Panc1 (cell line): ENCODE measurements around the gene MRRF. TPM values are rescaled to one million over a fixed set of nuclear protein-coding genes. Genes with fewer than 3 reads are reported as not detected.

Experiments used
- ATAC-seq: fragments of 200-7000 bp; cut with Tn5 transposase; 2 replicates; pipeline ENCODE4 v1.9.1; 2020; ENCODE audit warnings: mild to moderate bottlenecking, moderate library complexity
- BruUV-seq: library from RNA; stranded (reverse); fragments of 400-500 nt; replicated peaks from 2 replicates; lab custom pipeline; 2021; lab: Mats Ljungman, UMichigan
- CTCF ChIA-PET: fragments of 300-600 bp; sonication (Branson Sonifier 250); formaldehyde crosslinking; loops from one replicate; lab custom pipeline; 2022; ENCODE audit warnings: antibody characterized with exemption; lab: Charles Lee
- POLR2A ChIA-PET: fragments of 300-600 bp; sonication (Branson Sonifier 250); formaldehyde crosslinking; loops from one replicate; lab custom pipeline; 2022; ENCODE audit warnings: antibody characterized with exemption; lab: Charles Lee
- DNase-seq: peaks from one replicate; pipeline ENCODE4 v3.0.0-alpha.2; 2010; ENCODE audit warnings: low read depth, low spot score
- H3K27ac ChIP-seq: 2 replicates; pipeline ENCODE4 v1.5.1; 2011; ENCODE audit warnings: mild to moderate bottlenecking, low read length, inconsistent platforms
- H3K27me3 ChIP-seq: fragments of 200-500 bp; sonication (Bioruptor generic); 2 replicates; pipeline ENCODE4 v1.6.0; 2014; ENCODE audit warnings: low read length, inconsistent platforms; ENCODE audit not compliant: control insufficient read depth, insufficient read depth
- H3K36me3 ChIP-seq: fragments of 200-500 bp; sonication (Bioruptor generic); 2 replicates; pipeline ENCODE4 v1.5.1; 2014; ENCODE audit warnings: inconsistent platforms, mild to moderate bottlenecking, low read length, moderate library complexity; ENCODE audit not compliant: control insufficient read depth, insufficient read depth
- H3K4me1 ChIP-seq: 2 replicates; pipeline ENCODE4 v1.5.1; 2011; ENCODE audit warnings: inconsistent platforms, mild to moderate bottlenecking, low read length, moderate library complexity; ENCODE audit not compliant: control insufficient read depth, insufficient read depth
- H3K4me3 ChIP-seq, 2 experiments: 2 replicates each; pipeline ENCODE4 v1.5.1; 2011 to 2012; ENCODE audit warnings: low read depth in 2 of 2, low read length in 2 of 2, mild to moderate bottlenecking in 2 of 2, inconsistent platforms in 1 of 2, moderate library complexity in 1 of 2
- H3K9me3 ChIP-seq: fragments of 200-500 bp; sonication (Bioruptor generic); 2 replicates; pipeline ENCODE4 v1.5.1; 2014; ENCODE audit warnings: low read depth, mild to moderate bottlenecking, inconsistent platforms, low read length, moderate library complexity; ENCODE audit not compliant: control insufficient read depth, insufficient read depth
- POLR2AphosphoS5 ChIP-seq: IDR thresholded peaks from 2 replicates; pipeline ENCODE4 v1.6.1; 2012; ENCODE audit warnings: mild to moderate bottlenecking, low read depth, low read length, moderate library complexity
- SIN3A ChIP-seq: IDR thresholded peaks from 2 replicates; pipeline ENCODE4 v1.6.1; 2012; ENCODE audit warnings: low read depth, mild to moderate bottlenecking, low read length, moderate library complexity, borderline replicate concordance; ENCODE audit not compliant: insufficient read depth
- TCF7L2 ChIP-seq: IDR thresholded peaks from 2 replicates; pipeline ENCODE4 v1.6.1; 2011; ENCODE audit warnings: mild to moderate bottlenecking, low read depth, low read length, inconsistent platforms
- in situ Hi-C: cut with HindIII; loops from 2 replicates; pipeline ENCODE4 v1.10.0; 2016; ENCODE audit warnings: low sequenced_read_pairs, low pct_unique_long_range_greater_than_20kb
- intact Hi-C: fragments of 100-400 bp; cut with micrococcal nuclease; formaldehyde crosslinking; loops from one replicate; pipeline ENCODE4 v1.10.0; 2022; ENCODE audit not compliant: unreplicated experiment
- total RNA-seq: library from RNA; stranded (reverse); gene quantifications from one replicate; pipeline ENCODE4 v1.2.1, GENCODE V29; 2021; ENCODE audit not compliant: unreplicated experiment
- TF ChIP-seq, protein P1 (sequence below): fragments of 450-650 bp; IDR thresholded peaks from 2 replicates; pipeline ENCODE4 v1.5.1; 2017; ENCODE audit warnings: mild to moderate bottlenecking
- TF ChIP-seq, protein P2 (sequence below), 2 experiments: IDR thresholded peaks; 2 replicates each; pipeline ENCODE4 v1.6.1; 2011 to 2012; ENCODE audit warnings: low read depth in 2 of 2, control low read depth in 1 of 2, low read length in 1 of 2, mild to moderate bottlenecking in 1 of 2, moderate library complexity in 1 of 2; ENCODE audit not compliant: insufficient read depth in 1 of 2

The MRRF gene
- total RNA-seq, 1 experiment from 2014 or later = 28.4 TPM

DNA sequence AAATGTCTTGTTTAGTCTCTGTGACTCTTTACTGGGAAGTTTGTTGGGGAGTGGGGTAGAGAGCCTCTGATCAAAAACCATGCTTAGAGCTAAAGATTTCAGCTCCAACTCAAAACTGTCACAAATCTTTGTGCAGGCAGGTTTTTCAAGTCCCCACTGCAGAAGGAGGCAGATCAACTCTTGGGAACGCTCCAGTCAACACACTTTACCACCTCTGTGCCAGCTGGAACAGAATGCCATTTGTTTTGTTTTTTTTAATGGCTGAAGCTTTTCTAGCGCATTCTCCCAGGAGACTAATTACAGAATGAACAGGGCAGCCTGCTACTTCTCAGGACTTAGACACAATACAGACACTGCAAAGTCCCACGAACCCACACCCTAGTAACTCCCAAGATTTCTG, 18.0 kb upstream of the MRRF start:
- ChIA-PET POLR2A (no interaction called here), CTCF (no interaction called here)
- Histone ChIP-seq H3K4me1 (no peaks in the 10 kb centered on the region), H3K27me3 (no peaks in the 10 kb centered on the region), H3K27ac (no peak overlapping the region), H3K9me3 (no peaks in the 10 kb centered on the region), H3K4me3 (no peak overlapping the region), H3K36me3 (peaks cover 12% of the 10 kb centered on the region)
- TF ChIP-seq SIN3A (no peak), TCF7L2 (no peak)
- TF ChIP-seq, protein P1, sequence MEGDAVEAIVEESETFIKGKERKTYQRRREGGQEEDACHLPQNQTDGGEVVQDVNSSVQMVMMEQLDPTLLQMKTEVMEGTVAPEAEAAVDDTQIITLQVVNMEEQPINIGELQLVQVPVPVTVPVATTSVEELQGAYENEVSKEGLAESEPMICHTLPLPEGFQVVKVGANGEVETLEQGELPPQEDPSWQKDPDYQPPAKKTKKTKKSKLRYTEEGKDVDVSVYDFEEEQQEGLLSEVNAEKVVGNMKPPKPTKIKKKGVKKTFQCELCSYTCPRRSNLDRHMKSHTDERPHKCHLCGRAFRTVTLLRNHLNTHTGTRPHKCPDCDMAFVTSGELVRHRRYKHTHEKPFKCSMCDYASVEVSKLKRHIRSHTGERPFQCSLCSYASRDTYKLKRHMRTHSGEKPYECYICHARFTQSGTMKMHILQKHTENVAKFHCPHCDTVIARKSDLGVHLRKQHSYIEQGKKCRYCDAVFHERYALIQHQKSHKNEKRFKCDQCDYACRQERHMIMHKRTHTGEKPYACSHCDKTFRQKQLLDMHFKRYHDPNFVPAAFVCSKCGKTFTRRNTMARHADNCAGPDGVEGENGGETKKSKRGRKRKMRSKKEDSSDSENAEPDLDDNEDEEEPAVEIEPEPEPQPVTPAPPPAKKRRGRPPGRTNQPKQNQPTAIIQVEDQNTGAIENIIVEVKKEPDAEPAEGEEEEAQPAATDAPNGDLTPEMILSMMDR = no peak
- in situ Hi-C loops (no loop called here), intact Hi-C loops (no loop called here)
- no peak for DNase-seq
- ATAC-seq = no peak
- no TSS peak for BruUV-seq

- H3K27me3 ChIP-seq = no peaks in the 10 kb centered on the region
- intact Hi-C loops (no loop called here), in situ Hi-C loops (no loop called here)
- DNase-seq (no peak), ATAC-seq (no peak)
- no peak overlapping the region for H3K4me3 ChIP-seq
- CTCF ChIA-PET = no interaction called here
- no peaks in the 10 kb centered on the region for H3K4me1 ChIP-seq
- no peaks in the 10 kb centered on the region for H3K9me3 ChIP-seq
- BruUV-seq = no TSS peak
- no peak overlapping the region for H3K27ac ChIP-seq
- POLR2A ChIA-PET = no interaction called here
- TF ChIP-seq TCF7L2 = no peak
- peaks cover 10% of the 10 kb centered on the region for H3K36me3 ChIP-seq
These were observed 16.2 kb upstream of the MRRF start for GRCh38 chr9:122248448-122248865.

DNA sequence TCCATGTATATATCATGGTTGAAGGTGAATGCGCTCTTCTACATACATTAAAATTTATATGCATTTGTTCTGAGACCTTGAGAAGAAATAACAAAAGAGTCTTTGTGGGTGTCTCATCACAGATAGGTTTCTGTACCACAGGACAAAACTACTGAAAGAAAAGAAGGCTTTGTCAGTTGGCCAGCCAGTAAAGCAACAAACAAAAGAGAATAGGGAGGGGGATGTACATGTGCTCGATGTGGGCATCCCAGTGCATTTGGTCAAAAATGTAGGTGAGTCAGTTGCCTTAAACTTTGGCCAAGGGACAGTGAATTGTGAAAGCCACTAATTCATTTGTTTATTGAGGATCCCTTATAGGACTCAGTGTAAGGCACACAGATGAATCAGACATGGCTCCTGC, 13.3 kb upstream of the MRRF start:
- POLR2A ChIA-PET = no interaction called here

More for the DNA sequence above, 13.3 kb upstream of the MRRF start:
- Histone ChIP-seq H3K9me3 (no peaks in the 10 kb centered on the region), H3K4me1 (no peaks in the 10 kb centered on the region), H3K4me3 (no peak overlapping the region), H3K27me3 (no peaks in the 10 kb centered on the region), H3K36me3 (peaks cover 5% of the 10 kb centered on the region), H3K27ac (no peak overlapping the region)
- in situ Hi-C loops (no loop called here), intact Hi-C loops (no loop called here)
- TF ChIP-seq, protein P2, sequence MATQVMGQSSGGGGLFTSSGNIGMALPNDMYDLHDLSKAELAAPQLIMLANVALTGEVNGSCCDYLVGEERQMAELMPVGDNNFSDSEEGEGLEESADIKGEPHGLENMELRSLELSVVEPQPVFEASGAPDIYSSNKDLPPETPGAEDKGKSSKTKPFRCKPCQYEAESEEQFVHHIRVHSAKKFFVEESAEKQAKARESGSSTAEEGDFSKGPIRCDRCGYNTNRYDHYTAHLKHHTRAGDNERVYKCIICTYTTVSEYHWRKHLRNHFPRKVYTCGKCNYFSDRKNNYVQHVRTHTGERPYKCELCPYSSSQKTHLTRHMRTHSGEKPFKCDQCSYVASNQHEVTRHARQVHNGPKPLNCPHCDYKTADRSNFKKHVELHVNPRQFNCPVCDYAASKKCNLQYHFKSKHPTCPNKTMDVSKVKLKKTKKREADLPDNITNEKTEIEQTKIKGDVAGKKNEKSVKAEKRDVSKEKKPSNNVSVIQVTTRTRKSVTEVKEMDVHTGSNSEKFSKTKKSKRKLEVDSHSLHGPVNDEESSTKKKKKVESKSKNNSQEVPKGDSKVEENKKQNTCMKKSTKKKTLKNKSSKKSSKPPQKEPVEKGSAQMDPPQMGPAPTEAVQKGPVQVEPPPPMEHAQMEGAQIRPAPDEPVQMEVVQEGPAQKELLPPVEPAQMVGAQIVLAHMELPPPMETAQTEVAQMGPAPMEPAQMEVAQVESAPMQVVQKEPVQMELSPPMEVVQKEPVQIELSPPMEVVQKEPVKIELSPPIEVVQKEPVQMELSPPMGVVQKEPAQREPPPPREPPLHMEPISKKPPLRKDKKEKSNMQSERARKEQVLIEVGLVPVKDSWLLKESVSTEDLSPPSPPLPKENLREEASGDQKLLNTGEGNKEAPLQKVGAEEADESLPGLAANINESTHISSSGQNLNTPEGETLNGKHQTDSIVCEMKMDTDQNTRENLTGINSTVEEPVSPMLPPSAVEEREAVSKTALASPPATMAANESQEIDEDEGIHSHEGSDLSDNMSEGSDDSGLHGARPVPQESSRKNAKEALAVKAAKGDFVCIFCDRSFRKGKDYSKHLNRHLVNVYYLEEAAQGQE (IDR thresholded peaks at IDR 0.05; ENCODE audit: insufficient read depth in 1 of 2, low read depth in 2 of 2, low read length in 1 of 2) = no peak
- TF ChIP-seq, protein P1 = no peak
- TF ChIP-seq POLR2AphosphoS5 (no peak), SIN3A (no peak), TCF7L2 (no peak)
- CTCF ChIA-PET = no interaction called here
- no TSS peak for BruUV-seq
- no peak for DNase-seq
- no peak for ATAC-seq
